HG03442 (cell line): ENCODE data around the gene CR1.
"Not testable (repeated sequence)": the region's sequence is repeated elsewhere in the genome, so short reads cannot be mapped to it uniquely, and the experiment has no call there.

Experiments
- ATAC-seq: cut with Tn5 transposase; IDR thresholded peaks from one replicate; pipeline ENCODE4 v1.9.1; 2021; ENCODE audit warnings: mild to moderate bottlenecking, moderate library complexity; ENCODE audit not compliant: unreplicated experiment

Gene CR1

DNA sequence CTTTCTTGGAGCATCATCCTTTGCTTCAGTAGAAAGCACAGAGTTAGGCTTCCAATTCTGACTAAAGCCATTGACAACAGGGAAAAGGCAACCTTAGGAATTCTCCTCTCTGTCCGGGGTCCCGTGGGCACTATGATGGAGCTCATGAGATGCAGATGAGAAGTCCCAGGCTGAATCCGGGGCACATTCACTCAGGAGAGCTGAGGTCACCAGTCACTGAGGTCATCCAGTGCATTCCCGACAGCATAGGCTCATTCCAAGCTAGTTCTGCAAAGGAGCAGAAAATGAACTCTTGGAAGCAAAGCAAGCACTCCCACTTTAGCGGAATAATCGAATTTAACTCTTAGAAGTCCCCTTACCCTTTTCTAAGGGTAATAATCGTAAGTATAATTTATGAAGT, 6.8 kb downstream of the CR1 start:
- ATAC-seq: no peak

DNA sequence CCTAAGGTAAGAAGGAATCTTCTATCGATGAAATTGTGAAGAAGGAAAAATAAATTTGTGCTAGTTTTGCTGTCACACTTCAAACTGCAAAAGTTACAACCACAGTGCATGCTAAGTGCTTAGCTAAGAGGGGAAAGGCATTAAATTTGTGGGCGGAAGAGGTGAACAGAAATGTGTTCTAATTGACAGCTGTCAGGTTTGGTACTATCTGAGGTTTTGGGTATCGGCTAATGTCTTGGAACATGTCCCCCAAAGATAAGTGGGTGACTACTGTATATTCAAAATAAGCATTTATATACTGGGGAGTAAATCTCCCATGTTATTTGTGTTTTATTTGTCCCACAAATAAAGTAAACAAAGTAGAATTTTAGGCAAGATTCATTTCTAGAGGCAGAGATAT, 8.0 kb downstream of the CR1 start:
- ATAC-seq: no peak

DNA sequence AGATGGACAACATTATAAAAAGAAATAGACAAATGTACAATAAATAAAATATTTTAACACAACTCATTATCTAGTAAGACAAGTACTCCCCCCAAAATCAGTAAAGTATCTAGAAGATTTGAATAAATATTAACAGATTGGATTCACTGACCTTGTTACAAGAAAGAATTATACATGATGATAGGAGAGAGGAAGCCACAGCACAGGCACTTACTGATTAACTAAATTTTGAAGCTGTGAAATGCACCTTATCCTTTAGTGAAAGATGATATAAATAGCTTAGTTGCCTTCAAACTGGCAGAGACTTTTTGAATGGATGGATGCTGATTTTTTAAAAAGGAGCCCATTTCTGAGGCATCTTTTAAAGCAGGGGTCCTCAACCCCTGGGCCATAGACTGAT, 8.5 kb downstream of the CR1 start:
- no peak for ATAC-seq

DNA sequence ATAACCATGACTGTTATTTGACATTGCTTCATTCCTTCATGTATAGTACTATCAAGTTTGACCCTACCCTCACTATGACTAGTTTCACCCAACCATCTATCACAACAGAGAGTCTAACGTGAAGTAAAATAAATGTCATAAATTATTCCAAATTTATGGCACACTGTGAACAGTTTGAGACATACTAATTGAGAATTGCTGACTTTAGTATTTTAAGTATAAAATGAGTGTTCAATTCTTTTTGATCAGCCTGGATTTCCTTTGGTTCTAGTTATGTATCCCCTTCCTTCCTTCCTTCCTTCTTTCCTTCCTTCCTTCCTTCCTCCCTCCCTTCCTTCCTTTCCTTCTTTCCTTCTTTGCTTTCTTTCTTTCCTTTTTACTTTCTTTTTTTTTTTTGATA, 14.5 kb downstream of the CR1 start:
- ATAC-seq: no peak

DNA sequence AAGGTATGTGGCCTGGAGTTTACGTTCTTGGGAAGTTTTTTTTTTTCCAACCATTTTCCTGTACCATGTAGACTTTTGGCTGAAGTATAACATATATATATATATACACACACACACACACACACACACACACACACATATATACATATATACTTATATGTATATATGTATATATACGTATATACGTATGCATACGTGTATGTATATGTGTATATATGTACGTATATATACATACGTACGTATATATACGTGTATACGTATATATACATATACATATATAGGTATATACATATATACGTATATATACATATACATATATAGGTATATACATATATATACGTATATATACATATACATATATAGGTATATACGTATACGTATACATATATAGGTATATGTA, 18.9 kb downstream of the CR1 start:
- ATAC-seq: no peak

DNA sequence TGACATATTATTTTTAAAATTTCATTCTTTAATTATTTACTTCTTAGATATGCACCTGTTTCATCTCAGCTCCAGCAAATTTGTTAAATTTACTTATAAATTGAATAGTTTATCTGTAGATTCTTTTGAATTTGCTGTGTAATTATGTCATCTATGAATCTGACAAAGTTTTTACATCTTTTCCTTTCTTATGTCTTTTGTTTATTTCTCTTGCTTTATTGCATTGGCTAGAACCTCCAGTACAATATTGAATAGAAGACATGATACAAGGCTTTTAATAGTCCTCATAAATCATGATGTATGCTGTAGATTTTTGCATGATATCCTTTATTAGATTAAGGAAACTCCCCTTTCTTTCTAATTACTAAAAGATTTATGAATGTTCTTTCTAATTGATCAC, 20.8 kb downstream of the CR1 start:
- no peak for ATAC-seq

DNA sequence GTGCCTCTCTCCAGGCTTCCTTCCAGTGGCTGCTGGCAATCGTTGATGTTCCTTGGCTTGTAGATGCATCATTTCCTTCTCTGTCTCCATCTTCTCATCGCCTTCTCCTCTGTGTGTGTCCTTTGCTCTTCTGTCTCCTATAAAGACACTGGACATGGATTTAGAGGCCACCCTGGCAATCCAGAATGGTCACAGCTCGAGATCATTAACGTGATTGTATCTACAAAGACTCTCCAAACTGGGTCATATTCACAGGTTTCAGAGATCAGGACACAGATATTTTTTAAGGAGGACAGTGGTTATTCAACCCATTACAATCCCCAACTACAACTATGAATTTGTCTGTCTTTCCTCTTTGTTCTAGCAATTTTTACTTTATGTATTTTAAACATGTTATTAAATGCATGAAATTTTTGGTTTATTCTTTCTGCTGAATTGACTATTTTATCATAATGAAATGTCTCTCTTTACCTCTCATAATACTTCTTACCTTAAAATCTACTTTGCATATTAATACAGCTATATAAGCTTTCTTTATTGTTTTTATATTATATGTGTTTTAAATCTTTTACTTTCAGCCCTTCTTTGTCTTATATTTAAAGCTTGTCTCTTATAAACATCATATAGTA, 22.8 kb downstream of the CR1 start:
- no peak for ATAC-seq

DNA sequence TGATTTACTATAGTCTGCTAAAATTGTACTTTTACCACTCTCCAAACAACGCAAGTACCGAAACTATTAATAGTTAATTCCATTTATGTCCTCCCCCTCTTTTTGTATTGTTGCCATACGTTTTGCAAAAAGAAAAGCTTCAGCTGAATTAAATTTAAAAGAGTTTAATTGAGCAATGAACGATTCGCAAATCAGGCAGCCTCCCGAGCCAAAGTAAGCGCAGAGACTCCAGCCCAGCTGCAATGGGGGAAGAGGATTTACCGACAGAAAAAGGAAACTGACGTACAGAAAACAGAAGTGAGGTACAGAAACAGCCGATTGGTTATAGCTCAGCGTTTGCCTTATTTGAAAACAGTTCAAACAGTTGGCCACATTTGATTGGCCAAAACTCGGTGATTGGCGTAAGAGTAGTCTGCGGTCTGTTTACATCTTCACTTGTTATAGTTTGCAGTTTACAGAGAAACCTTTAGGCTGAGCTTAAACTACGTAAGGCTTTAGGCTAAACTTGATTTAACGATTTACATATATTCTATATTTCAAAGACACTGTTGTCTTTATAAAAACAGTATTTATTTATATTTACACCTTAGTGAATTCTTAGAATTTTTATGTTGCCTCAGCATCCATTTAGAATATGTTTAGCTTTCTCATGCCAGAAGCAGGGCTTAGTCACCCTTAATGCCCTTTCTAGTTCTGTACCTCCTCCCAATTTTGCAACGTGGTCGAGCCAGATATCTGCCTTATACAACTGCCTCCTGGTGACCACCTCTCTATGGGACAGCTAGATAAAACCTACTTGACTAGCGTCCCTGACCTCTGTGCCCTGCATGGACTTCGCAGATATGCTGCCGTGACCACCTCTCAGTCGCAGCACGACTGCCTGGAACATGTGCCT, 23.8 kb downstream of the CR1 start:
- no peak for ATAC-seq

DNA sequence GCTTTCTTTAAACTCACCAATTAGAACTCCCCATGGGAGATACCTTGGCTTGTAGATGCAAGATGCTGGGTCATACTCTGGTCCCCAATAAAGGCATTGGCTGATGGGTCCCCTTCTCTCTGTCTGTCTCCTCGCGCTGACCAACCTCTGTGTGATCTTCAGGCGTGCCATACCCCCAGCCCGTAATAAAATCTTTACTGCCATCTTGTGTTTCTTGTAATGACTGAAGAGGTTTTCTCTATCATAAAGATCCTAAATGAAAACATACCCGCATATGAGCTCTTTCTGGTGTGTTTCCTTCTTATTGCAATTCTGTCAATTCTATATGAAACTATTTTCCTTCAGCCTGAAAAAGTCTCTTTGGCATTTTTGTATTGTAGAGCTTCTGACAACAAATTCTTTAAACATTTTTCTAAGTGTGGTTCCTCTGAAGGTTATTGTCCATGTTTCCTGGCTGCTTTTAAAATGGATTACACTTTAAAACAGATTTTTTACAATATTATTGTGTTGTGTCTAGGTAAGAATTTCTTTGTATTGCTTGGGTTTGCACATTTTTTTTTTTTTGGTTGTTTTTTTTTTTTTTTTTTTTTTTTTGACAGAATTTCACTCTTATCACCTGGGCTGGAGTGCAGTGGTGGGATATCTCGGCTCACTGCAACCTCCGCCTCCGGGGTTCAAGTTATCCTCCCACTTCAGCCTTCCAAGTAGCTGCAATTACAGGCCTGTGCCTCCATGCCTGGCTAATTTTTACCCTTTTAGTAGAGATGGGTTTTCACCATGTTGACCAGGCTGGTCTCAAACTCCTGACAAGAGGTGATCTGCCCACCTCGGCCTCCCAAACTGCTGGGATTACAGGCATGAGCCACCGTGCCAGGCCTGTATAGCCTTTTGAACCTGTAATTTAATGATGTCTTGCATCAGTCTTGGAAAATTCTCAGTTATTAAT, 24.7 kb downstream of the CR1 start:
- not testable (repeated sequence) for ATAC-seq

DNA sequence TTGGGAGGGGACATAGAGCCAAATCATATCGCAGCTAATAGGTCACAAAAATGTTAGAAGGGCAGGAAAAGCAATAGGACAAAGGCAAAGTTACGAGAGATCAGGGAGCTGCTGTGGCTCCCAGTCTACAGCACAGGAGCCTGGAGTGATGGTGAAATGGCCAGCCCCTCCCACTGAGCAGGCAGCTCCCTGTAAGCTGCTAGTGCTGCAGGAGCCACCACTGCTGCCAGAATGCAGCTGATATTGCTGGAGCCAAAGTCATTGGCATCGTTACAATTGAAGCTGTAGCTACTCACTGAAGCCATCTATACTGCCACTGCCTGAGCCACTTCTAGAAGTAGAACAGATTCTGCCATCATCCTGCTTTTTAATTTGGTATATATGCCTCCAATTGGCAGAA, 29.3 kb downstream of the CR1 start:
- not testable (repeated sequence) for ATAC-seq

DNA sequence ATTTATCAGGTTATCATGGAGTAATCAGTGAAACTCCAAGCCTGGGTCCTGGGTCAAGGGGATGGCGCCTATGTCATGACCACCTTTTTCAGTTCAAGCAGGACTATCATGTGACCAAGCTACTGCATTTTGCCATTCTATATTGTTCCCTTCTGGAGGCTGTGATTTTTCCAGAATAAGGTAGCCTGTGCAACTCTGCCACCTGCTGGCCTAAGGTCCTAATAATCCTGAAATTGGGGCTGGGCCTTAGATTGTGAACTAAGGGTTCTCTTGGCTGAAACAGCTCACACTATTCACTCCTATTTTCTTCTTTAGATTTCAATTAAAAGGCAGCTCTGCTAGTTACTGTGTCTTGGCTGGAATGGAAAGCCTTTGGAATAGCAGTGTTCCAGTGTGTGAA, 32.4 kb downstream of the CR1 start:
- ATAC-seq: not testable (repeated sequence)

DNA sequence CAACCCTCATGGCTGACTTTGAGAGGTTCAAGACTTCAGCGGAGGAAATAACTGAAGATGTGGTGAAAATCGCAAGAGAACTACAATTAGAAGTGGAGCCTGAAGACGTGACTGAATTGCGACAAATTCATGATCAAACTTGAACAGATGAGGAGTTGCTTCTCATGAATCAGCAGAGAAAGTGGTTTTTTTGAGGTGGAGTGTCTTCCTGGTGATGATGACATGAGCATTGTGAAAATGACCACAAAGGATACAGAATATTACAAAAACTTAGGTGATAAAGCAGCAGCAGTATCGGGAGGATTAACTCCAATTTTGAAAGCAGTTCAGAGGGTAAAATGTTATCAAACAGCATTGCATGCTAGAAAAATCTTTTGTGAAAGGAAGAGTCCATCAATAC, 40.3 kb downstream of the CR1 start:
- not testable (repeated sequence) for ATAC-seq

DNA sequence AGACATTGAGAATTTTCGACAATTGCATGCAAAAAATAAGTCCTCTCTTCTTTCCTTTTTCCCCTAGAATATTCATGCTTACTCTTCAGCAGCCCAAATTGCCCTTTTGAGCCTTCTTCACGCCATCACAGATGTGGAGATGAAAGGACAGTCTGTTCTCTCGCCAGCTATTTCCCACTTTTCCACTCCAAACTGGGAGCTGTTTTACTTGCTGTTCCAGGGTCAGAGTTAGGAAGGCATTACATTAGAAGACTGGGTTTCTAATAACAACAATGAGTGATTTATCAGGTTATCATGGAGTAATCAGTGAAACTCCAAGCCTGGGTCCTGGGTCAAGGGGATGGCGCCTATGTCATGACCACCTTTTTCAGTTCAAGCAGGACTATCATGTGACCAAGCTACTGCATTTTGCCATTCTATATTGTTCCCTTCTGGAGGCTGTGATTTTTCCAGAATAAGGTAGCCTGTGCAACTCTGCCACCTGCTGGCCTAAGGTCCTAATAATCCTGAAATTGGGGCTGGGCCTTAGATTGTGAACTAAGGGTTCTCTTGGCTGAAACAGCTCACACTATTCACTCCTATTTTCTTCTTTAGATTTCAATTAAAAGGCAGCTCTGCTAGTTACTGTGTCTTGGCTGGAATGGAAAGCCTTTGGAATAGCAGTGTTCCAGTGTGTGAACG, 50.9 kb downstream of the CR1 start:
- ATAC-seq: not testable (repeated sequence)

DNA sequence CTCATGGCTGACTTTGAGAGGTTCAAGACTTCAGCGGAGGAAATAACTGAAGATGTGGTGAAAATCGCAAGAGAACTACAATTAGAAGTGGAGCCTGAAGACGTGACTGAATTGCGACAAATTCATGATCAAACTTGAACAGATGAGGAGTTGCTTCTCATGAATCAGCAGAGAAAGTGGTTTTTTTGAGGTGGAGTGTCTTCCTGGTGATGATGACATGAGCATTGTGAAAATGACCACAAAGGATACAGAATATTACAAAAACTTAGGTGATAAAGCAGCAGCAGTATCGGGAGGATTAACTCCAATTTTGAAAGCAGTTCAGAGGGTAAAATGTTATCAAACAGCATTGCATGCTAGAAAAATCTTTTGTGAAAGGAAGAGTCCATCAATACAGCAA, 58.9 kb downstream of the CR1 start:
- not testable (repeated sequence) for ATAC-seq

DNA sequence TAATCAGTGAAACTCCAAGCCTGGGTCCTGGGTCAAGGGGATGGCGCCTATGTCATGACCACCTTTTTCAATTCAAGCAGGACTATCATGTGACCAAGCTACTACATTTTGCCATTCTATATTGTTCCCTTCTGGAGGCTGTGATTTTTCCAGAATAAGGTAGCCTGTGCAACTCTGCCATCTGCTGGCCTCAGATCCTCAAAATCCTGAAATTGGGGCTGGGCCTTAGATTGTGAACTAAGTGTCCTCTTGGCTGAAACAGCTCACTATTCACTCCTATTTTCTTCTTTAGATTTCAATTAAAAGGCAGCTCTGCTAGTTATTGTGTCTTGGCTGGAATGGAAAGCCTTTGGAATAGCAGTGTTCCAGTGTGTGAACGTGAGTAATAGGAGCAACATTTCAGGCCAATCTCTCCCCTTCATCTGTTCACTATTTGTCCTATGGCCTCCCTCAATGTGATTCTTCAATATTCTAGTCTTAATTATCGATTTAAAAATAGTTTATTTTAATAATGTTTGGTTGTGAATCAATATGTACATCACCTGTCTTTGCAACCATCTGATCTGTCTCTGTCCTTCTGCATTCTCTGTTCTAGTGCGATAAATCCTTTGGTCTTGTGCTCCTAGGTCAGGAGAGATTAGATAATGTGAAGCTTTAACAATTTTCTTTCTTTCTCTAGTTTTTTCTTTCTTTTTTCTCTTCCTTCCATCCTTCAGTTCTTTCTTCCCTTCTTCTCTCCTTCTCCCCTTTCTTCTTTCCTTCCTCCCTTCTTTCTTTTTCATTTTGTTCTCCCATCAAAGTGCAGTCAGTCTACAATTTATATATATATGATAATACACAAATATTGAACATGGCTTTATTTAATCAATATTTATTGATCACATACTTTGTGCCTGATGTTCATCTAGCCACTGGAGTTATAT, 69.8 kb downstream of the CR1 start:
- ATAC-seq: no peak

DNA sequence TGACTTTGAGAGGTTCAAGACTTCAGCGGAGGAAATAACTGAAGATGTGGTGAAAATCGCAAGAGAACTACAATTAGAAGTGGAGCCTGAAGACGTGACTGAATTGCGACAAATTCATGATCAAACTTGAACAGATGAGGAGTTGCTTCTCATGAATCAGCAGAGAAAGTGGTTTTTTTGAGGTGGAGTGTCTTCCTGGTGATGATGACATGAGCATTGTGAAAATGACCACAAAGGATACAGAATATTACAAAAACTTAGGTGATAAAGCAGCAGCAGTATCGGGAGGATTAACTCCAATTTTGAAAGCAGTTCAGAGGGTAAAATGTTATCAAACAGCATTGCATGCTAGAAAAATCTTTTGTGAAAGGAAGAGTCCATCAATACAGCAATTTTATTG, 76.0 kb downstream of the CR1 start:
- not testable (repeated sequence) for ATAC-seq

DNA sequence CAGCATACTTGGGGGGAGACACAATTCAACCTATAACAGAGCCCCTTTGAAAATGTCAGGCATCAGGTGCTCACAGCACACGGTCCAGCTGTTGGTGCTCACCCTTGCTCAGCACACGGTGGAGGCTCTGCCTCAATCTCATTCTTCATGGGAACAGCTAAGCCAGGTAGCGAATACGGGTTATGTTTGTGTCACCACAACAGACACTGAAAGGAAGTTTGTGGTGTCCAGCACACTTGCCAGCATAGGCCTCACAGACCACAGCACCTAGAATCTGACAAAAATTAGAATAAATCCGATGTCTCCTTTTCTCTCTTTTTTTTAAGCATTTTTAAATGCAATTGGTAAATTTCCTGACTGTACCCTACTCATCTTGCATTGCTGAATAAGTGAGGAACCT, 77.1 kb downstream of the CR1 start:
- not testable (repeated sequence) for ATAC-seq

DNA sequence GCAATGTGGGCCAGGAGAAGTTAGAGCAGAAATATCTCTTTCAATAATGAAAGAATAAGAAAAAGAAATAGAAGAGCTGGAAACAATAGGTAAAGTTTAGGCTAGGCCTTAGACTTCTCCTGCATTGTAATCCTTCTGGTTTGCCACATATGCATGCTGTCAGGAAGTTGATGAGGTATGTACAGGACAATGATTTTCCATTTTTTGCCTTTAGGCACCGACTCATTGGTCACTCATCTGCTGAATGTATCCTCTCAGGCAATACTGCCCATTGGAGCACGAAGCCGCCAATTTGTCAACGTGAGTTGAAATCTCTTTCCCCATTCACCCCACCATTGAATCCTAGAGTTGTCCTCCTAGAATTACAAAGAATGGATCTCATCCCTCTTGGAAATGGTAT, 79.4 kb downstream of the CR1 start:
- not testable (repeated sequence) for ATAC-seq

DNA sequence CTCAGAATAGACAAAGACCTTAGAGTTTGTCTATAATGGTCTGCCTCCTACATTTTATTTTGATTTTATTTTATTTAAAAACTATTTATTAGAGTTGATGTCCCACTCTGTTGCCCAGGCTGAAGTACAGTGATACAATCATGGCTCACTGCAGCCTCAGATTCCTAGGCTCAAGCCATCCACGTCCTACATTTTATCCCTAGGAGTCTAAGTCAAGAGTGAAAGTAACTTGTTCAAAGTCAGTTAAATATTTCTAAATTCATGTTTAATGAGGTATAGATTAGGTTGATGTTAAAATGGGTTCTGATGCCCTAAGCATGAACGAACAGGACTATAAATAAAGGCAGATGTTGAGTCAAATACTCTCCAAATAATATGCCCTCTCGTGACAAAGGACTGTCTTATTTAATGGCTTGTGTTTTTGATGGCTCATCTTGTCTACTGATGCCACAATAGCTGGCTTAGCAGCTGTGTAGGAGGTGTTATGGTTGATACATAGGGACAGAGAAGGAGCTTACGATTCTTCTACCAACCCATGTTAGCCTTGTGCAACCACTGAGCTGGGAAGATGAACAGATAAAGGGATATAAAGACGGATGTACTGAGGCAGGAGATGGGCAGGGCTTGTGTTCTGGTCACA, 83.0 kb downstream of the CR1 start:
- no peak for ATAC-seq
